Prostate gland (tissue), 2 donors: ENCODE results near the gene MTFP1.

Source experiments
- CTCF ChIP-seq, 4 experiments: fragments of 200-600 bp in 2 of 4; fragments of 450-650 bp in 2 of 4; sonication (generic) in 2 of 4; IDR thresholded peaks; 1 replicate in 3 of 4; 2 replicates in 1 of 4; pipeline ENCODE4 v1.5.1; 2016 to 2019; ENCODE audit warnings: antibody characterized with exemption in 4 of 4, mild to moderate bottlenecking in 2 of 4, moderate library complexity in 2 of 4
- POLR2A ChIP-seq: fragments of 450-650 bp; IDR thresholded peaks from one replicate; pipeline ENCODE4 v1.6.1; 2016; ENCODE audit warnings: antibody characterized with exemption, mild to moderate bottlenecking

DNA sequence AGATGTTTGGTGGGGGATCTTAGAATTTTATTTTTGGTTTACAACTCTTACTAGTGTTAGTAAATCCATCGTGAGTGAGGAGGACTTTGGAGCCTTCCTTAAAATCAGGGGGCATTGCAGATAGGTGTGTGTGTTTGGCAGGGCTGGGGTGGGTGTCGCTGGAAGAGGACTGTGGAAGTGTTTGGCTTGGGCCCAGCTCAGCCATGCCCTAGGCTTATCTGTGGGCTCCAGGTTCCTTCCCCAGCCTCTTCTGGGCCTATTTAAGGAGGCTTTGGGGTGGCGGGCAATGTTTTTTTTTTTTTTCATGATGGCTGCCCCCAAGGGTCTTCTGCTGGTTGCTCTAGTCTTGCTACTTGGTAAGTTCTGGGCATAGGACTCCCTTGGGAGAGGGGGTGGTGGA is 22.1 kb downstream of the MTFP1 start:
- TF ChIP-seq CTCF (IDR thresholded peaks at IDR 0.05): no peak
- no peak for TF ChIP-seq POLR2A
